Tibial nerve (tissue), 4 donors: ENCODE data around the gene NT5C2. TPM values are rescaled to one million over a fixed set of nuclear protein-coding genes. Genes with fewer than 3 reads are reported as not detected.

Experiments used
- DNase-seq, 2 donors: peaks; one replicate each; pipeline ENCODE4 v3.0.0-alpha.2; 2019; ENCODE audit warnings: low spot score in 2 of 2
- H3K27ac ChIP-seq, 4 donors: fragments of 200-600 bp; sonication (generic) in 3 of 4; one replicate each; pipeline ENCODE4 v1.5.1; 2017 to 2019; ENCODE audit warnings: mild to moderate bottlenecking in 1 of 4
- H3K27me3 ChIP-seq, 2 donors: fragments of 200-600 bp; sonication (generic) in 1 of 2; one replicate each; pipeline versions ENCODE4 v1.5.1 to v1.6.0; 2017 to 2019
- H3K36me3 ChIP-seq, 3 donors: fragments of 200-600 bp; sonication (generic); one replicate each; pipeline ENCODE4 v1.5.1; 2018 to 2019
- H3K4me1 ChIP-seq, 4 donors: fragments of 200-600 bp; sonication (generic) in 3 of 4; one replicate each; pipeline ENCODE4 v1.5.1; 2017 to 2019
- H3K4me3 ChIP-seq, 4 donors: fragments of 200-600 bp; sonication (generic) in 3 of 4; one replicate each; pipeline ENCODE4 v1.5.1; 2017 to 2019; ENCODE audit warnings: mild to moderate bottlenecking in 1 of 4, moderate library complexity in 1 of 4
- H3K9me3 ChIP-seq, 4 donors: fragments of 200-600 bp; sonication (generic) in 3 of 4; one replicate each; pipeline ENCODE4 v1.5.1; 2017 to 2019
- EP300 ChIP-seq, 2 donors: sonication (generic); formaldehyde crosslinking; IDR thresholded peaks; one replicate each; pipeline ENCODE4 v1.6.1; 2017; ENCODE audit warnings: antibody characterized with exemption in 2 of 2, mild to moderate bottlenecking in 1 of 2
- POLR2A ChIP-seq, 2 donors: fragments of 450-650 bp; IDR thresholded peaks; one replicate each; pipeline ENCODE4 v1.6.1; 2017; ENCODE audit warnings: antibody characterized with exemption in 2 of 2, mild to moderate bottlenecking in 2 of 2, moderate library complexity in 2 of 2
- WGBS, 2 donors: methylation state at CpG; one replicate each; pipeline ENCODE4 v1.1.5; 2018; 5-methylcytosine and 5-hydroxymethylcytosine counted together
- total RNA-seq, 4 donors: library from RNA; depleted of rRNA; stranded (reverse); fragments of >200 nt; gene quantifications; one replicate each; pipeline ENCODE4 v1.1.0, GENCODE V29; 2016
- TF ChIP-seq, protein P1 (sequence below), 5 experiments: fragments of 200-600 bp in 3 of 5; fragments of 450-650 bp in 2 of 5; sonication (generic) in 3 of 5; IDR thresholded peaks; one replicate each; pipeline ENCODE4 v1.5.1; 2016 to 2019; ENCODE audit warnings: antibody characterized with exemption in 5 of 5, mild to moderate bottlenecking in 3 of 5, moderate library complexity in 2 of 5

NT5C2 gene
- total RNA-seq, 4 donors from 2014 or later = 52.2 to 82.8 (median 72.4) TPM

DNA sequence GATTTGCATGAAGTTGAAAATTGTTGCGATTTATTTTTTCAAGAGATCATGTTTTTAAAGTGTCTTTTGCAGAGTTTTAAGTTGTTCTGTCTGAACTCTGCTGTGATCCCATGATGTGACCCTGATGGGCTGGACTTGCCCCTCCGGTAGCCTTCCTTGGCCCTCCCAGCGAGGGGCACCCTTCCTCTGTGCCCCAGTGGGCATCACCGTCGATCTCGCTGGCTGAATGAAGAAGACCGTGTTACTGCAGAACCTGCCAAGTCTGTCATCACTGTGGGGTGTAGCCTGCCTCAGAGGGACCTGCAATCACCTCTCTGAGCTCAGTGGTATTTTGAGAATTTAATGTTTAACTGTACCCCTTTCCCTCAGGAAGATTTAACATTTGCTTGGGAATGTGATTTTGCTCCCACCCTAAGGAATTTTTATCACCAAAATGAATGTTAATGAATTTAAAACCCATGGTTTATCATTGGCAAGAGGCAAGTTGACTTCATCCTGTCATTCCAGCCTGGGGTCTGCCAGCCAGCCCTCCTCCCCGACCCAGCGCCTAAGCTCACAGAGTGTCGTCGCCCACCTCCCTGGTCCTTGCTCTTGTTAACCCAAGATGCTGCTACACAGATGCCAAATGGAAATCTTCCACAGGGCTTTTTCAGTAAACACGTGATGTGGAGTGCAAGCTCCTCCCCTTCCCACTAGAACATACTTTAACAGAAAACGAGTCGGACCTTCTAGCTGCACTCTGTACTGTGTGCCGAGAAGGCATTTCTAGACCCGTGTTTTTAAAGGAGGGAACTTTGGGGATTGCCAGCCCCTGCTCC, 115.4 kb downstream of the NT5C2 start:
- Histone ChIP-seq H3K27ac (no peak overlapping the region), H3K36me3 (peaks cover 0 to 81% (median 0%) of the 10 kb centered on the region in 3 donors)

DNA sequence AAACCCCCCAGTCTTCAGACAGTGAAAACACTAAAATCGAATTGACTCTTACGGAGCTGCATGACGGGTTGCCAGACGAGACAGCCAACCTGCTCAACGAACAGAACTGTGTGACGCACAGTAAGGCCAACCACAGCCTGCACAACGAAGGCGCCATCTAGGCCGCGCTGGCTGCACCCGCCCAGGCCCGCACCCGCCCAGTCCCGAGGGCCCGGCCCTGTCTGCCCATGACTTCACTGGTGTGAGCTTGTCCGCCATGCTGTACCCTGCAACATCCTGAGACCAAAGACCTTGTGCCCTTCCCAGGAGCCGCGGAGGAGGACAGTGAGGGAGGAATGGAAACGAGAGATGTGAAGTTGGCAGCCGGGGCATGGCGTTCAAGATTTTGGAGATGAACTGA, 116.1 kb downstream of the NT5C2 start:
- H3K4me1 ChIP-seq = no peaks in the 10 kb centered on the region
- peaks cover 0 to 80% (median 0%) of the 10 kb centered on the region in 3 donors for H3K36me3 ChIP-seq
- WGBS, 2 donors = 95 to 96% methylated on average over 21 of the region's 21 CpGs
- no peak overlapping the region for H3K4me3 ChIP-seq
- H3K27me3 ChIP-seq = no peaks in the 10 kb centered on the region
- H3K27ac ChIP-seq = no peak overlapping the region
- TF ChIP-seq, protein P1, sequence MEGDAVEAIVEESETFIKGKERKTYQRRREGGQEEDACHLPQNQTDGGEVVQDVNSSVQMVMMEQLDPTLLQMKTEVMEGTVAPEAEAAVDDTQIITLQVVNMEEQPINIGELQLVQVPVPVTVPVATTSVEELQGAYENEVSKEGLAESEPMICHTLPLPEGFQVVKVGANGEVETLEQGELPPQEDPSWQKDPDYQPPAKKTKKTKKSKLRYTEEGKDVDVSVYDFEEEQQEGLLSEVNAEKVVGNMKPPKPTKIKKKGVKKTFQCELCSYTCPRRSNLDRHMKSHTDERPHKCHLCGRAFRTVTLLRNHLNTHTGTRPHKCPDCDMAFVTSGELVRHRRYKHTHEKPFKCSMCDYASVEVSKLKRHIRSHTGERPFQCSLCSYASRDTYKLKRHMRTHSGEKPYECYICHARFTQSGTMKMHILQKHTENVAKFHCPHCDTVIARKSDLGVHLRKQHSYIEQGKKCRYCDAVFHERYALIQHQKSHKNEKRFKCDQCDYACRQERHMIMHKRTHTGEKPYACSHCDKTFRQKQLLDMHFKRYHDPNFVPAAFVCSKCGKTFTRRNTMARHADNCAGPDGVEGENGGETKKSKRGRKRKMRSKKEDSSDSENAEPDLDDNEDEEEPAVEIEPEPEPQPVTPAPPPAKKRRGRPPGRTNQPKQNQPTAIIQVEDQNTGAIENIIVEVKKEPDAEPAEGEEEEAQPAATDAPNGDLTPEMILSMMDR (IDR thresholded peaks at IDR 0.05) = no peak
- TF ChIP-seq EP300 (IDR thresholded peaks at IDR 0.05) (no peak), POLR2A (IDR thresholded peaks at IDR 0.05) (no peak)
- DNase-seq = no peak
- H3K9me3 ChIP-seq = no peaks in the 10 kb centered on the region

More for the DNA sequence above, 115.4 kb downstream of the NT5C2 start:
- Histone ChIP-seq H3K4me3 (no peak overlapping the region), H3K27me3 (no peaks in the 10 kb centered on the region), H3K4me1 (no peaks in the 10 kb centered on the region), H3K9me3 (no peaks in the 10 kb centered on the region)
- DNase-seq = no peak
- TF ChIP-seq POLR2A (IDR thresholded peaks at IDR 0.05) (no peak), EP300 (IDR thresholded peaks at IDR 0.05) (no peak)
- TF ChIP-seq, protein P1 (IDR thresholded peaks at IDR 0.05) = no peak
- WGBS, 2 donors = 65 to 75% methylated on average over 16 of the region's 16 CpGs

DNA sequence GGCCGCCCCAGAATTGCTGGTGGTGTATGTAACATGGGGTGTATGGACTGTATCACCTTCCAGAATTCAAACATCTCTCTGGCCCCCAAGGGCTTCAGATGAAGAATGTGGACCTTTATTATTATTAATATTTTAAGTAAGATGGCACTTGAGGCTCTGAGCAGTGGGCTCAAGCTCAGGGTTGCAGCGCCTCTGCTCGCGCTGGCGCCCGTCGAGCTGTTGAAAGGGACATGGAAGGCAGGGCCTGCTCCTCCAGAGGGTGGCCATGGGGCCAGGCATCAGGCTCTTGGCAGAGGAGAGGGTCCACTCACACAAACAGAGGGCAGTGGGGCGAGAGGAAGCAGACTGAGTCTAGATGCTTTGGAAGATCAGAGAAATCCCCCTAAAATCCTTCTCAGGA, 120.2 kb downstream of the NT5C2 start:
- no peak for DNase-seq
- peaks cover 0 to 56% (median 0%) of the 10 kb centered on the region in 3 donors for H3K36me3 ChIP-seq
- 95% methylated on average over 8 of the region's 8 CpGs for WGBS, 2 donors
- peaks cover 0 to 4% (median 0%) of the 10 kb centered on the region in 4 donors for H3K4me1 ChIP-seq
- H3K27me3 ChIP-seq = no peaks in the 10 kb centered on the region
- H3K27ac ChIP-seq = no peak overlapping the region
- no peaks in the 10 kb centered on the region for H3K9me3 ChIP-seq
- H3K4me3 ChIP-seq = no peak overlapping the region
- TF ChIP-seq EP300 (IDR thresholded peaks at IDR 0.05) = no peak

- TF ChIP-seq POLR2A (IDR thresholded peaks at IDR 0.05) = no peak
- TF ChIP-seq EP300 (IDR thresholded peaks at IDR 0.05) = no peak
- TF ChIP-seq, protein P1 (IDR thresholded peaks at IDR 0.05) = no peak
- Histone ChIP-seq H3K4me1 (peaks cover 0 to 4% (median 0%) of the 10 kb centered on the region in 4 donors), H3K27me3 (no peaks in the 10 kb centered on the region), H3K4me3 (no peak overlapping the region), H3K9me3 (no peaks in the 10 kb centered on the region), H3K36me3 (peaks cover 0 to 50% (median 0%) of the 10 kb centered on the region in 3 donors), H3K27ac (no peak overlapping the region)
- no peak for DNase-seq
- WGBS, 2 donors = 88 to 93% methylated on average over 22 of the region's 22 CpGs
These were observed 120.8 kb downstream of the NT5C2 start for GRCh38 chr10:103072276-103072675.

DNA sequence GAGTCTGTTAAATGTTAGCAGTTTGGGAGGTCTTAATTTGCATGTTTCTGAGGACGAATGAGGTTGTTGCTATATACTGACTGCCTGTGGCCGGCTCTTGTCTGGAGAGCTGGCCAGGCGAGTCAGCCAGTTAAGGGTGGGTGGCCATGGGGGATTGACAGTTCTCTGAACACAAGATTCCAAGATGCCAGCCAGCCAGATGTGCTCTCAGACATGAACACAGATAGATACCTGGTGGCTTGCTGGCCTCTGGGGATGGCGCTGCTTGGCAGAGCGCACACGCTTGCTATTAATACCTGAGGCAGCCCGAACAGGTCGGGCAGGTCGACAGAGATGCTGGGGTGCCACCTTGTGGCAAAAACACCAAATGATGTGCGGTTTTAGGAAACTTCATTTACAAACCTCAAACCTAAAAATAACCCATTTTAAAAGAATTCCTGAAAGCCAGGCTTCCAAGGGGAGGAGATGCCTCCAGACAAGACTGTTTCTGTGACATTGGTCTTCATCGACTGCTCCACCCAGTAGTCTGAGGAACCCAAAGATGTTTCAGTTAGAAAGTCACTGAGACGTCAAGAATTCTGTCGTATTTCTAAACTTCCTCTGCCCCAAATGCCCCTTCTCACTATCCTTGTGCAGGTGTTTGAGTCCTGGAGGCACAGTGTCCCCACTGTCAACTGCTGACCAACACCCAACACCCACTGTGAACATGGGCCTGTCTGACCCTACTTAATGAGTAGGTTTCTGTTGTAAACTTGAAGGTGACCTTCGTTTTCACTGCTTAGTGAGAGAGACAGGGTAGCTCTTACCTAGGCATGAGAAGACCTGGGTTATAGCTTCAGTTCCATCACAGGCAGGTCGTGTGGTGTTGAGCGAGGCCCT, 123.4 kb downstream of the NT5C2 start:
- WGBS, 2 donors = 40 to 46% methylated on average over 16 of the region's 16 CpGs
- peaks cover 0 to 34% (median 0%) of the 10 kb centered on the region in 3 donors for H3K36me3 ChIP-seq
- no peak overlapping the region for H3K27ac ChIP-seq

More for the DNA sequence above, 123.4 kb downstream of the NT5C2 start:
- no peaks in the 10 kb centered on the region for H3K27me3 ChIP-seq
- TF ChIP-seq EP300 (IDR thresholded peaks at IDR 0.05) = no peak
- TF ChIP-seq, protein P1 (IDR thresholded peaks at IDR 0.05) = peak; percentile 42 to 67 (median 51)
- no peaks in the 10 kb centered on the region for H3K9me3 ChIP-seq
- DNase-seq = peak; percentile 26 to 54
- H3K4me1 ChIP-seq = peaks cover 0 to 4% (median 0%) of the 10 kb centered on the region in 4 donors
- no peak overlapping the region for H3K4me3 ChIP-seq
